ENCODE data around the gene FBXO27. TPM values are rescaled to one million over a fixed set of nuclear protein-coding genes. Genes with fewer than 3 reads are reported as not detected.

The FBXO27 gene
- total and polyA plus RNA-seq, 2 of the 8 experiments (the other 6 are each of a cell fraction or from before 2014, with no cell fraction given) = 10.9 to 25.5 TPM

GRCh38 chr19:39053276-39054090 is 21.1 kb upstream of the FBXO27 start:
- Histone ChIP-seq H3K4me3 (ENCODE audit: extremely low read depth in 1 of 4, insufficient read depth in 2 of 4, low read depth in 3 of 4, low read length in 4 of 4) (no peak overlapping the region), H3K4me2 (ENCODE audit: insufficient read depth in 1 of 2, low read depth in 2 of 2, low read length in 2 of 2) (no peak overlapping the region), H3K18ac (ENCODE audit: extremely low read depth, low read length) (no peak overlapping the region), H4K91ac (replicated peaks; ENCODE audit: insufficient read length, low read length) (no peak overlapping the region), H2BK15ac (ENCODE audit: low read length) (no peak overlapping the region), H3K9ac (replicated peaks in 1 of 4; ENCODE audit: extremely low read depth in 1 of 4, low read depth in 3 of 4, low read length in 3 of 4) (no peak overlapping the region), H3K23me2 (ENCODE audit: low read depth, low read length) (no peaks in the 10 kb centered on the region), H4K5ac (ENCODE audit: insufficient read length, low read depth, low read length) (no peak overlapping the region), H2BK120ac (replicated peaks; ENCODE audit: low read depth, low read length) (no peak overlapping the region), H3K36me3 (ENCODE audit: control insufficient read depth in 2 of 4, insufficient read depth in 4 of 4, low read length in 3 of 4) (no peaks in the 10 kb centered on the region), H2BK12ac (ENCODE audit: low read depth, low read length) (no peak overlapping the region), H3K4ac (replicated peaks; ENCODE audit: insufficient read length, low read depth, low read length) (no peak overlapping the region), H4K8ac (ENCODE audit: extremely low read depth, insufficient read depth, low read length) (no peak overlapping the region), H3K56ac (replicated peaks; ENCODE audit: insufficient read length, low read depth, low read length) (no peak overlapping the region), H3K27me3 (replicated peaks in 1 of 4; ENCODE audit: control insufficient read depth in 3 of 4, extremely low read depth in 1 of 4, insufficient read depth in 3 of 4, low read length in 3 of 4) (no peaks in the 10 kb centered on the region), H2BK5ac (ENCODE audit: low read depth, low read length) (no peak overlapping the region), H4K20me1 (replicated peaks in 1 of 2; ENCODE audit: control insufficient read depth in 1 of 2, insufficient read depth in 2 of 2, low read length in 2 of 2) (no peaks in the 10 kb centered on the region), H2AK5ac (ENCODE audit: low read depth, low read length) (no peak overlapping the region), H3K27ac (ENCODE audit: low read depth, low read length) (no peak overlapping the region), H3K9me3 (ENCODE audit: insufficient read depth in 2 of 2, low read depth in 1 of 2, low read length in 1 of 2) (no peaks in the 10 kb centered on the region), H3K23ac (ENCODE audit: insufficient read length) (no peak overlapping the region), H3K79me1 (ENCODE audit: low read depth, low read length) (no peaks in the 10 kb centered on the region), H3K14ac (ENCODE audit: insufficient read length) (no peak overlapping the region), H2AFZ (ENCODE audit: low read length) (no peak overlapping the region), H2BK20ac (ENCODE audit: low read length) (no peak overlapping the region), H3K4me1 (replicated peaks in 1 of 4; ENCODE audit: control insufficient read depth in 3 of 4, insufficient read depth in 4 of 4, low read length in 3 of 4) (no peaks in the 10 kb centered on the region), H3K79me2 (ENCODE audit: control insufficient read depth in 1 of 2, insufficient read depth in 2 of 2, low read length in 2 of 2) (no peaks in the 10 kb centered on the region)
- no peak for FAIRE-seq
- ChIA-PET POLR2A (ENCODE audit: partially characterized antibody) (no interaction called here), CTCF (ENCODE audit: partially characterized antibody) (interaction anchor here (1.0 to 3.7 kb wide), 5 partner anchors 10 to 56 kb away, joined by 3 to 24 read pairs (median 7); no protein-coding TSS in a partner anchor)
- DNase-seq (ENCODE audit: low read depth in 1 of 2, low spot score in 2 of 2) = no peak
- 87% methylated on average over 14 of the region's 18 CpGs; no CpG with 5 or more reads in 1 of the 2 experiments for WGBS, 2 experiments (ENCODE audit: extremely low coverage in 1 of 2, insufficient coverage in 1 of 2, insufficient read length in 1 of 2, insufficient replicate concordance in 2 of 2, low coverage in 1 of 2, low lambda C conversion rate in 2 of 2, missing lambda C conversion rate in 1 of 2)
- no peak for TF ChIP-seq CTBP2 (IDR thresholded peaks at IDR 0.05; ENCODE audit: borderline replicate concordance, insufficient read depth, insufficient read length, low read length)
- no peak for TF ChIP-seq SP4 (IDR thresholded peaks at IDR 0.05; ENCODE audit: low read length)
- no peak for TF ChIP-seq FOSL1 (IDR thresholded peaks at IDR 0.05; ENCODE audit: insufficient read depth, low read depth, low read length)
- no peak for TF ChIP-seq CREB1 (IDR thresholded peaks at IDR 0.05)

Measured in H1 (cell line).